ENCODE results near the gene STIMATE. TPM values are rescaled to one million over a fixed set of nuclear protein-coding genes. Genes with fewer than 3 reads are reported as not detected.

The STIMATE gene
- total RNA-seq, result 14.0 and 17.5 TPM in 2 replicates

DNA sequence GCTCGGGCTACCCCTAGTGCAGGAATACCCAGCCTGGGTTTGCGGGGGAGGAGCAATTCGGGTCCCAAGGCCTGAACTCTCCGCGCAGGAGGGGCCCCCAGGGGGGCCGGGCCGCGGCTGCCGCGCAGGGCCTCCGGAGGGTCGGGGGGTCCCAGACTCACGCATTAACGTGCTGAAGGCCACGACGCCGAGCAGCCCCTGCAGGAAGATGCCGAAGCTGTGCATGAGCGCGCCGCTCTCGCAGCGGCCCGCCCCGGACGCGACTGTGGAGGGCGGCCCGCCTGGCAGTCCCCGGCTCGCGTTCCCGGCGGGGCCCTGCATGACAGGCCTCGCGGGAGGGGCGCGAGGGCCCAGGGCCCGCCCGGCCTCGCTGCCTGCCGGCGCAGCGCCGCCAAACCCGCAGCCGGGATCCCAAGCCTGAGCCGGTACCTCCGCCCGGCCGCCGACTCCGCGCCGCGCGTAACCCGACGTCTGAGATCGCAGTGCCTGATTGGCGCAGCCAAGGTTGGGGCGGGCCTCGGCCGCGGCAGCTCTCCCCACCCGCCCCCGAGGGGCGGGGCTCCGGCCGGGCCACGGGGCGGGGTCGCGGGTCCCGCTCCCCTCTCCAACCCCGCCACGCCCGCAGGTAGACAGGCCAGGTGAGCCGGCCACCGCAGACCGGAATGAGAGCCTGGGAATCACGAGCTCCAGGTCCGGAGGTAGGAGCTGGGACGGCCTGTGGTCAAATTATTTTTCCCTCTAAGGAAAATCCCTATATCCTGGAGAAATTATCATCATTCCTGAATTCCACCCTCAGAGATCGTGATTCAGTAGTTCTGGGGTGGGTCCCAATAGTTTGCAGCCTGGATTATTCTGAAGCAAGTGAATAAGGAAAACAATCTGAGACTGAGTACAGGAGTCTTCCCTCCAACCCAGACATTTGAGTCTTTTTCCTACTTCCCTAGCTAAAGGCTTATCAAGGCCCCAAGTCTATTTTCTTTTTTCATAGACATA is at the start of gene STIMATE:
TSS of gene STIMATE (minus strand) at position 419 of the 993 bp plus-strand sequence. CDS start at position 321, 98 bp downstream.
- intact Hi-C loops (cut with micrococcal nuclease), result loop anchor here (2.0 to 5.0 kb wide), 4 partner anchors 85 to 360 kb away; partner anchors contain the start of genes GNL3, PBRM1, SFMBT1 and TKT

DNA sequence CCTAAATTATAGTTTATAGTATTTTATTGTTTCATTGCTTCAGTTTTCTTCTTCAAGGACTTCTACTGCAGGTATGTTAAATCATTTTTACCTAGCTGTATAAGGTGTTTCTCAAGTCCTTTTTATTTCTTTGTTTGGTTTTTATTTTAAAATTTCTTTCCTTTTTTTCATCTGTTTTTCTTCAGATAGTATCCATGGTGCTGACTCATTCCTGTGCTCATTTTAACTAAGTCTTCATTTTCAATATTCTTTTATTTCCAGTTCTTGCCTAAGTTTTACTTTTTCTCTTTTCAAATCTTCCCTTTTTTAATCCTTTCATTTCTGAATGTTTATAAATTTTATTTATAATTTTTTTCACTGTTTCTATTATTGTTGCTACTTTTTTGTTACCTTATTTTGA is 42.3 kb upstream of the STIMATE start:
- intact Hi-C loops (cut with micrococcal nuclease), result no loop called here

DNA sequence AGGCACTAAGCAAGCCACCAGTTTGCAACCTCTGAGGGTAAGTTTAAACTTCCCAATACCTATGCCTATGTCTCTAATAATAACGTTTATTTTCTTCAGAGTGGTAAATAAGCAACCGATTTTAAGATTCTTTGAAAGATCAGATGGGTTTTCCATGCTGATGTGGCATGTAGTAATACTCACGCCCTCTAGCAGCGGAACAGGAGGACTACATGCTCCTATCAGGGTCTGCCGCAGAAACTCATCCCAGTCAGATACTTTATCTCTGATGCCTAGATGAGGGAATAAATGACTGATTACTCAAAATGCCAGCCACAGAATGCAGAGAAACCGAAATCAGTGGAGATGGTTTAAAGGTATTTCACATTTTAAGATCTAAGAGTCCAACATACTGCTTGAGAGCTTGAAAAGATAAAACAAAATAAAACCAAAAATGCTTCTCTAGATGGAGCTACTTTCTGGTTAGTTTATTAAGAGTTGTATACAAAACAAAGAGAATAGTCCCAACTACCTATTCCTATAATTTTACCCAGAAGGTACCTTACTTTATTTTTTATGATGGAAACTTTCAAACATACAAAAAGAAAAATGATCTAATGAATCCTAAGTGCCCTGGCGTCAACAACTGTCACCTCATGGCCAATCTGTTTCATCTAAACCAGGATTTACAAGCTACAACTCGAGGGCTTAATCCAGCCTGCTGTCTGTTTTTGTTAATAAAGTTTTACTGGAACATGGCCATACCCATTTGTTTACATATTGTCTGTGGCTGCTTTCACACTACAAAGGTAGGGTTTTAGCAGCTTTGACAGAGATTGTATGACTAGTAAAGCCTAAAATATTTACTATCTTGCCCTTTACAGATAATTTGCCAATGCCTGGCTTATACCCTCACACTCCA is 37.5 kb upstream of the STIMATE start:
- intact Hi-C loops (cut with micrococcal nuclease), result loop anchor here (1.0 to 5.0 kb wide), 3 partner anchors 88 to 137 kb away; no protein-coding TSS in a partner anchor

DNA sequence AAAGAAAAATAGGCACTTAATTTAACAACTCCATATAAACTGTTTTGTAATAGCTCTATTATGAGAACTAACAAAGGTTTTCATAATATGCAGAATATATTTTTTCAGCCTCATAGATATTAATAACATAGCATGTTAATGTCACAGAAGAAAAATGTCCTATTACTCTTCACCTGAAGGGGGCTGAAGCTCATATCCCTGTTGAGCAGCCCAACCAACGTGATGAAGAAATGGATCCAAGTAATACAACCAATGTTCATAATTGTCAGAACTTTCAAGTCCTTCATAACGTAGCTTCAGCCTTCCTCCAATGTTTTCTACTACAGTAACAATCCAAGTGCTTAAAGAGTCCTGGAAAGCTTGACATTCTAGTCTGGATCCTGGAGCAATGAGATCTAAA is 34.5 kb upstream of the STIMATE start:
- intact Hi-C loops (cut with micrococcal nuclease), result loop anchor here (5.0 kb wide), 1 partner anchor 85 kb away; no protein-coding TSS in a partner anchor

DNA sequence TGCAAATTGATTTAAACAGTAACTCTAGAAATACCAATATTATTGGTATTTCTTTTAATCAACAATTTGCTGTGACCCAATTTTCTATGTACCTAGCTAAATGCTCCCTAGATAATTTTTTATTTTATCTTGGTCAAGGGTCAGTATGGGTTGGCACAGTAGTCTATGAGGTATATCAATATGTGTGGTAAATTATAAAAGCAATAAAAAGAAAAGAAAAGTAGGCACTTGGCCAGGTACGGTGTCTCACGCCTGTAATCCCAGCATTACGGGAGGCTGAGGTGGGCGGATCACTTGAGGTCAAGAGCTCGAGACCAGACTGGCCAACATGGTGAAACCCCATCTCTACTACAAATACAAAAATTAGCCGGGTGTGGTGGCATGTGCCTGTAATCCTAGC is 34.0 kb upstream of the STIMATE start:
- intact Hi-C loops (cut with micrococcal nuclease), result loop anchor here (5.0 kb wide), 1 partner anchor 84 kb away; no protein-coding TSS in a partner anchor

DNA sequence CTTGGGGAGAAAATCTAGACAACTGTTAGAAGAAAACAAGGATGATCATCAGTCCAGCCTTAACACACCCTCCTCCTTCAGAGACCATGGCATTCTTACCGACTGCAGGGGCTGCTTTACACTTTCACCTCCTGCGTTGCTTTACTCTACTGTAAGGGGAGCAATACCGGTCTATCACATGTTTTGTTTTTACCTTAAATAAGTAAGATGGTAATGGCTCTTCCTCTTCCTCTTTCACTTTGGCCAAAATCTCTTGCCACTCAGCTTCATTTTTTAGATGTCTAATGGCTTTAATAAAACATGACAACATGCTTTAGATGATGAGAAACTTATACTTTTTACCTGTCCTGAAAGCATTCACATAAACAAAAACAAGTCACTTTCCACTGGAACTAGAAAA is 33.4 kb upstream of the STIMATE start:
- intact Hi-C loops (cut with micrococcal nuclease), result loop anchor here (5.0 kb wide), 1 partner anchor 83 kb away; no protein-coding TSS in a partner anchor

GRCh38 chr3:52926554-52926953 is 29.2 kb upstream of the STIMATE start:
- intact Hi-C loops (cut with micrococcal nuclease), result no loop called here

DNA sequence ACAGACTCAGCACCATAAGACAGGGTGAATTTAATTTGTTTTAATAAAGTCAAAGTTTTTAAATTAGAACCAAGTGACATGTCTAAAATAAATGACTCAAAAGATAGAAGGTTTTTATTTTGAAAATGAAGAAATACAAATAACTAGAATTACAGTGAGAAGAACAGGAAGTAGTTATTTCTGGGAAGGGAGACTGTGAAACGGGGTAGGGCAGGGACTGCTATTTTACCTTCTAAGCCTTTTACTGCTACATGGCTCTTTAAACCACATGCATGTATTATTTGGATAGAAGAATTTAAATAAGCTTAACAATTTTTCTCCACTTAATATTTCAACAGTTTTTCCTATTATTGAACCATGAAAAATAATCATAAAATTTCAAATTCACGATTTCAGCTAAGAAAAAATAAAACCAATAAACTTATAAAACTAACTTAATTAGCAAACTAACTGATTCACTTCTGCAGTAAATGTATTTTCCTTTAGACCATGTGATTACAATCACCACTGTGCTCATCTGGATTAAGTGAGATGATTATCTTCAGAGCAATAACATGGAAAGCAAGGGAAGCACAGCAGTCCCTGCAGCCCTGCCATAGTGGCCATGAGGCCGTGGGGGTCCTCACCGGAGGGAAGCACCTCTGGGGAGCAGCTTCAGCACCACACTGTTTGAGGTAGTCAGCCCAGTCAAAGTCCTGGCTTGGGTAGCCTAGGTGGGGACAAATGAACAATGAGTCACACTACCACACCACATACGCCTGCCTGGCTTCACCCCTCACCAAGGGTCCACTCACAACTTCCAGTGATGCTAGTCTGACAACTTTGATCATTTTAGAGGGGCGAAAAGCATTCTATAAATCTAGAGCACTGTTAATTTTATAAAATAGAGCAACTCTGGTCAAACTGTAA is 28.3 kb upstream of the STIMATE start:
- intact Hi-C loops (cut with micrococcal nuclease), result no loop called here

- intact Hi-C loops (cut with micrococcal nuclease), result no loop called here
These were observed 26.6 kb upstream of the STIMATE start for GRCh38 chr3:52923963-52924362.

- intact Hi-C loops (cut with micrococcal nuclease), result no loop called here
These were observed 23.5 kb upstream of the STIMATE start for GRCh38 chr3:52920841-52921240.

- intact Hi-C loops (cut with micrococcal nuclease), result no loop called here
These were observed 19.7 kb upstream of the STIMATE start for GRCh38 chr3:52917044-52917443.

DNA sequence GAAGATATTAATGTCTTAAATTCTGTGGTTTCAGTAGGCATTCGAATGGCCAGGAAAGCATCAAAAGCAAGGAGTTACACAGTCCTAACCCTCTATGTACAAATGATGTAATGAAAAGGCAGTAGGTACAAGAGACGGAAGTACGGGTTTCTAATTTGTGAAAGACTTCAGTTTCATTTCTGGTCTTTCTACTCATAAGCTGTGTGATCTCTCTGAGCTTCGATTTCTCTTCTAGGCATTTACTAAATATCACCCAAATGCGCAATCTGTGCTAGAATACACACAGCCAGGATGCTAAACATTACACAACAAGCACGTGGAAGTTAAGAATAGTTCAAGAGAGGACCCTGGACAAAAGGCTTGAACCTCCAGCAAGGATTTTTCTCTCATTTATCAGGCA is 17.9 kb upstream of the STIMATE start:
- intact Hi-C loops (cut with micrococcal nuclease), result no loop called here

GRCh38 chr3:52912885-52913731 is 15.8 kb upstream of the STIMATE start:
- intact Hi-C loops (cut with micrococcal nuclease), result no loop called here

- intact Hi-C loops (cut with micrococcal nuclease), result no loop called here
These were observed 13.5 kb upstream of the STIMATE start for GRCh38 chr3:52910823-52911222.

GRCh38 chr3:52907497-52907896 is 10.1 kb upstream of the STIMATE start:
- intact Hi-C loops (cut with micrococcal nuclease), result no loop called here

DNA sequence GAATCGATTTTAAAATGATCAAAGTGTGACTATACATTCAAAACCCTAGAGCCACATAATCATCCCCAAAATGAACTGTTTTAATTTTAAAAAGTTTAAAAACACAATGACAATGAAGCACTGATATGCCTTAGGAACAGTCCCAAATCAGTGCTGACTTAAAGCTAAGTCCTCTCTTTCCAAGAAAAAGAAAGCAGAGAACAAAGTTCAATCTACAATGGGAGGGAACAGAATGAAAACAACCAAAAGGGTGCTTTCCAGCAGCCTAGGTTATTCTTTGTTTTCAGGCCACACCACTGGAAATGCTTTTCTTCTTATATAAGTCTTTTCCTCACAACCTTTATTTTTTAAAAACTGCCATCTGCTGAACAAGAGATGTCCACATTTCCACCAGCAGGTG is 7.2 kb upstream of the STIMATE start:
- intact Hi-C loops (cut with micrococcal nuclease), result no loop called here

DNA sequence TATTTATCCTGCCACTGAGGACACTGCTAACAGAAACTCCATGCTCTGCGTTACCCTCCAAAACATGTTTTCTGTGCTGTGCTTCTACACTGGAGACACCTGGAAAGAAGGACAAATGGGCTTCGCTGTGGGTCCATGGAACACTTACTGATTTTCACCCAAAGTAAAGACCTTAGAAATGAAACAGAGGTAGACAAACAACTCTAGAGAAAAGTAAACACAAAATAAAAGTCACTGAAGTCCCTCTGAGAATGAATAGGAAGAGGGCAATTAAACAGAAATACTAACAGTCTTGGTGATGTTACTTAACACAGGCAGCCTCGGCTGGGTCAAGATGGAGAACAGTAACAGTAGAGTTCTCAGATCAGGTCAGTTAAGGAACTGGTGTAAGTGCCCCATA is 6.7 kb upstream of the STIMATE start:
- intact Hi-C loops (cut with micrococcal nuclease), result no loop called here

- intact Hi-C loops (cut with micrococcal nuclease), result loop anchor here (2.0 to 5.0 kb wide), 4 partner anchors 86 to 361 kb away; partner anchors contain the start of genes GNL3, PBRM1, SFMBT1 and TKT
These were observed 735 bp downstream of the STIMATE start for GRCh38 chr3:52896613-52897012.

- intact Hi-C loops (cut with micrococcal nuclease), result loop anchor here (2.0 to 5.0 kb wide), 4 partner anchors 86 to 361 kb away; partner anchors contain the start of genes GNL3, PBRM1, SFMBT1 and TKT
These were observed 1.2 kb downstream of the STIMATE start for GRCh38 chr3:52896151-52896550.
